Spinal cord (tissue), 10 donors: ENCODE measurements around the gene TMOD2. TPM values are rescaled to one million over a fixed set of nuclear protein-coding genes. Genes with fewer than 3 reads are reported as not detected.
"Not testable (repeated sequence)": the region's sequence is repeated elsewhere in the genome, so short reads cannot be mapped to it uniquely, and the experiment has no call there.

Source experiments
- DNase-seq, 6 donors: peaks; one replicate each; pipeline versions ENCODE4 v3.0.0 to v3.0.0-alpha.2; 2013 to 2015; ENCODE audit warnings: low spot score in 6 of 6, low read depth in 4 of 6
- H3K27ac ChIP-seq: one replicate; pipeline ENCODE4 v1.5.1; 2013; ENCODE audit warnings: low read depth, low read length, control low read depth
- H3K27me3 ChIP-seq: one replicate; pipeline ENCODE4 v1.6.1; 2013; ENCODE audit warnings: low read length; ENCODE audit not compliant: control insufficient read depth, insufficient read depth
- H3K36me3 ChIP-seq: one replicate; pipeline ENCODE4 v1.6.1; 2013; ENCODE audit warnings: low read length; ENCODE audit not compliant: control insufficient read depth, insufficient read depth
- H3K4me1 ChIP-seq: one replicate; pipeline ENCODE4 v1.6.1; 2013; ENCODE audit warnings: low read length; ENCODE audit not compliant: control insufficient read depth, insufficient read depth
- H3K4me3 ChIP-seq: one replicate; pipeline ENCODE4 v1.5.1; 2013; ENCODE audit warnings: low read depth, low read length, control low read depth
- H3K9me3 ChIP-seq: one replicate; pipeline ENCODE4 v1.6.1; 2013; ENCODE audit warnings: low read length; ENCODE audit not compliant: control insufficient read depth, insufficient read depth
- WGBS: methylation state at CpG from one replicate; pipeline ENCODE4 v1.1.5; 2013; ENCODE audit warnings: missing lambda C conversion rate; ENCODE audit not compliant: insufficient coverage; 5-methylcytosine and 5-hydroxymethylcytosine counted together
- polyA plus RNA-seq, 2 donors: library from polyadenylated mRNA; unstranded; fragments of 120-200 nt; gene quantifications; one replicate each; pipeline ENCODE4 v1.2.1, GENCODE V29; 2013; ENCODE audit not compliant: insufficient read length in 2 of 2
- total RNA-seq, 2 donors: library from RNA; depleted of rRNA in 1 of 2; stranded (reverse); fragments of 120-200 nt in 1 of 2; fragments of >200 nt in 1 of 2; gene quantifications; one replicate each; pipeline versions ENCODE4 v1.2.3 to v1.2.4, GENCODE V29; 2013 to 2014
- donor health status: healthy.

The TMOD2 gene
- total and polyA plus RNA-seq, 4 donors: 57.1 to 220 (median 137) TPM

DNA sequence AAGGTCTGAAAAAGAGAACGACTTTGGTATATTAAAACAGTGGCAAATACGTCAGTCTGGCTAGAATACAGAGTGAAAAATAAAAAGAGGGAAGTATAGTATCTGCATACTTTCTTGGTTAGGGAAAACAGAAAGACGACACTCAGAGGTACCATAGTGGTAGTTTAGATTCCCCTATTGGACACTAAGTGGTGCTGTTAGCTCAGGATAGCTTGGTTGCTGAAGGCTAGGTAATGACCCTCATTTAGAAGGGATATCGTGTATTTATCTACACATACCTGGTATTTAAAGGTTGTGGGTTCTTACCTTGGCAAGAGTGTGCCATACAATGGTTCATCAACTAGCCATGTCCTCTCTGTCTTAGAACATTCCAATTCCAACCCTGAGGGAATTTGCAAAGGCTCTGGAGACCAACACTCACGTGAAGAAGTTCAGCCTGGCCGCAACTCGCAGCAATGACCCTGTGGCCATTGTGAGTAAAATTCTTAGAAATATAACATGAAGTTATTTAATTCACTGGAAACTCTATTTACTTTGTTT is 31.0 kb downstream of the TMOD2 start:
- no peak overlapping the region for H3K4me3 ChIP-seq
- H3K9me3 ChIP-seq: no peaks in the 10 kb centered on the region
- no peak for DNase-seq
- WGBS: 87% methylated on average over 3 of the region's 7 CpGs
- H3K36me3 ChIP-seq: peaks cover 20% of the 10 kb centered on the region
- no peaks in the 10 kb centered on the region for H3K4me1 ChIP-seq
- H3K27me3 ChIP-seq: no peaks in the 10 kb centered on the region
- H3K27ac ChIP-seq: no peak overlapping the region

DNA sequence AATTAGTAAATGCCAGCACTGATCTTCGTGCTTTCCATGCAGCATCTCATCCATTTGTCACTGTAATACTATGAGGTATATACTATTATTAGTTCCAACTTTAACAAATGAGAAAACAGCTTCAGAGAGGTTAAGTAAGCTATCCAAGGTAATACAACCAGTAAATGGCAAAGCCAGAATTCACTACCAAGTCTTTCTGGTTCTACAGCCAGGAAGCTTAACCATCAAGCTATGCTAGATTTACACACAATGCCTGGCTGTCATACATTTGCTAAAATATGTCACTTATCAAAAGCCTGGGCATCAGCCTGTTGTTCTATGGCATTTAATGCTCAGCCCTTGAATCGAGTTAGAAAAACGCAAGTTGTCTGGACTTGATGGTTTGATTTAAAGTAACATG is 32.6 kb downstream of the TMOD2 start:
- H3K9me3 ChIP-seq: no peaks in the 10 kb centered on the region
- DNase-seq: no peak
- no peaks in the 10 kb centered on the region for H3K27me3 ChIP-seq
- H3K36me3 ChIP-seq: peaks cover 24% of the 10 kb centered on the region
- WGBS: no CpG with 5 or more reads among the region's 3 CpGs
- no peaks in the 10 kb centered on the region for H3K4me1 ChIP-seq
- no peak overlapping the region for H3K27ac ChIP-seq
- no peak overlapping the region for H3K4me3 ChIP-seq

DNA sequence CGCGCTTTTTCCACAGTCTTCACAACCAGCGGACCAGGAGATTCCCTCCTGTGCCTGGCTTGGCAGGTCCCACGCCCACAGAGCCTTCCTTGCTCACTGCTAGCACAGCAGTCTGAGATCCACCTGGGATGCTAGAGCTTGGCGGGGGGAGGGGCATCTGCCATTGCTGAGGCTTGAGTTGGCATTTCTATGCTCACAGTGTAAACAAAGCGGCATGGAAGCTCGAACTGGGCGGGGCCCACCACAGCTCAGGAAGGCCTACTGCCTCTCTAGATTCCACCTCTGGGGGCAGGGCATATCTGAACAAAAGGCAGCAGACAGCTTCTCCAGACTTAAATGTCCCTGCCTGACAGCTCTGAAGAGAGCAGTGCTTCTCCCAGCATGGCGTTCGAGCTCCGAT is 35.7 kb downstream of the TMOD2 start:
- 95% methylated on average over 11 of the region's 11 CpGs for WGBS
- H3K27ac ChIP-seq, DNase-seq, H3K4me1 ChIP-seq, H3K27me3 ChIP-seq, H3K9me3 ChIP-seq, H3K4me3 ChIP-seq: not testable (repeated sequence)
- H3K36me3 ChIP-seq: peaks cover 16% of the 10 kb centered on the region

DNA sequence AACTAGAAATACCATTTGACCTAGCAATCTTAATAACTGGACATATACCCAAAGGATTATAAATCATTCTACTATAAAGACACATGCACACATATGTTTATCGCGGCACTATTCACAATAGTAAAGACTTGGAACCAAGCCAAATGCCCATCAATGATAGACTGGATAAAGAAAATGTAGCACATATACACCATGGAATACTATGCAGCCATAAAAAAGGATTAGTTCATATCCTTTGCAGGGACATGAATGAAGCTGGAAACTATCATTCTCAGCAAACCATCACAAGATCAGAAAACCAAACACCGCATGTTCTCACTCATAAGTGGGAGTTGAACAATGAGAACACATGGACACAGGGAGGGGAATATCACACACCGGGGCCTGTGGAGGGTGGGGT is 41.1 kb downstream of the TMOD2 start:
- H3K36me3 ChIP-seq, H3K4me3 ChIP-seq, H3K27me3 ChIP-seq, H3K9me3 ChIP-seq, DNase-seq, H3K27ac ChIP-seq, H3K4me1 ChIP-seq: not testable (repeated sequence)
- no CpG with 5 or more reads among the region's 4 CpGs for WGBS

- H3K36me3 ChIP-seq: peaks cover 5% of the 10 kb centered on the region
- DNase-seq: peak in 5 of 6 donors; percentile 33 to 92 (median 43)
- no peaks in the 10 kb centered on the region for H3K9me3 ChIP-seq
- no peak overlapping the region for H3K27ac ChIP-seq
- H3K27me3 ChIP-seq: no peaks in the 10 kb centered on the region
- 0% methylated on average over 1 of the region's 4 CpGs for WGBS
- H3K4me3 ChIP-seq: no peak overlapping the region
- peaks cover 2% of the 10 kb centered on the region for H3K4me1 ChIP-seq
Observed at GRCh38 chr15:51793521-51794305, 42.3 kb downstream of the TMOD2 start.

GRCh38 chr15:51796847-51797401 is 45.5 kb downstream of the TMOD2 start:
- WGBS: 90% methylated on average over 2 of the region's 10 CpGs
- Histone ChIP-seq H3K4me3 (no peak overlapping the region), H3K9me3 (no peaks in the 10 kb centered on the region), H3K27ac (no peak overlapping the region), H3K4me1 (peaks cover 7% of the 10 kb centered on the region), H3K27me3 (no peaks in the 10 kb centered on the region), H3K36me3 (peaks cover 16% of the 10 kb centered on the region)
- DNase-seq: peak in 1 of 6 donors; percentile 12

- H3K27ac ChIP-seq: no peak overlapping the region
- H3K9me3 ChIP-seq: no peaks in the 10 kb centered on the region
- WGBS: 100% methylated on average over 1 of the region's 1 CpG
- H3K36me3 ChIP-seq: peaks cover 22% of the 10 kb centered on the region
- peaks cover 7% of the 10 kb centered on the region for H3K4me1 ChIP-seq
- no peaks in the 10 kb centered on the region for H3K27me3 ChIP-seq
- no peak overlapping the region for H3K4me3 ChIP-seq
- no peak for DNase-seq
Observed at GRCh38 chr15:51798281-51798680, 46.9 kb downstream of the TMOD2 start.

- Histone ChIP-seq H3K4me1 (peaks cover 7% of the 10 kb centered on the region), H3K4me3 (no peak overlapping the region), H3K36me3 (peaks cover 26% of the 10 kb centered on the region), H3K27ac (peak overlapping the region; percentile 22), H3K9me3 (no peaks in the 10 kb centered on the region), H3K27me3 (no peaks in the 10 kb centered on the region)
- DNase-seq: peak in 2 of 6 donors; percentile 70 to 72
- 8% methylated on average over 5 of the region's 6 CpGs for WGBS
Observed at GRCh38 chr15:51799282-51800252, 48.2 kb downstream of the TMOD2 start.

DNA sequence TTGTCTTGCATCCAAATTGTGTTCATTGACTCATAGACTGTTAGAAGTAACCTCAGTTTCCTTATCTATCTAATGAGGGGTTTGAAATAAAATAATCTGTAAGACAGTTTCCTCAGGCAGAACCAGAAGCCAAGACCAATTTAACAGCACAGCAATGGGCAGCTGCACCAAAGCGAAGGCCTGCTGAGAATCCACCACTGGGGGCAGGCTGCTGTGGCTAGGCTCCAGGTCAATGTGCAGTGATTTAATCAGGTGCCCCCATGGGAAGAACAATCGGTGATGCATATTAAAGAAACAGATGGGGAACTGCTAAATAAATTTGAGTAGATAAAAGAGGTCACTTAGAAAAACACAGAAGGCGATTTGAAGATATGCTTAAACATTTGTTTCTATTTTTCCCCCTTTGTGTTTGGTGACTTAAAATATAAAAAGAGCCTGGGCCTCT is 50.0 kb downstream of the TMOD2 start:
- peak in 2 of 6 donors; percentile 49 to 67 for DNase-seq
- Histone ChIP-seq H3K27ac (no peak overlapping the region), H3K36me3 (peaks cover 34% of the 10 kb centered on the region), H3K4me3 (no peak overlapping the region), H3K9me3 (no peaks in the 10 kb centered on the region), H3K4me1 (peaks cover 7% of the 10 kb centered on the region), H3K27me3 (no peaks in the 10 kb centered on the region)
- 40% methylated on average over 2 of the region's 3 CpGs for WGBS
